ENCODE data around the gene MAP3K13.

The MAP3K13 gene

GRCh38 chr3:185507883-185508282 is 144.9 kb downstream of the MAP3K13 start:
- H3K36me3 ChIP-seq (ENCODE audit: insufficient read depth, low read length) = no peaks in the 10 kb centered on the region
- no peak overlapping the region for H3K27ac ChIP-seq
- no peak for DNase-seq (ENCODE audit: low read depth, low spot score)
- H3K9ac ChIP-seq (ENCODE audit: insufficient read length) = no peak overlapping the region
- no peak overlapping the region for H3K4me3 ChIP-seq
- no peaks in the 10 kb centered on the region for H3K9me3 ChIP-seq (ENCODE audit: low read depth, low read length)
- TF ChIP-seq POLR2AphosphoS5 (IDR thresholded peaks at IDR 0.05; ENCODE audit: borderline replicate concordance, low read depth, low read length) (no peak), FOXP2 (optimal IDR thresholded peaks at IDR 0.05; ENCODE audit: control extremely low read depth, extremely low read length, insufficient read depth) (no peak), EZH2 (IDR thresholded peaks at IDR 0.05) (no peak)

- no peaks in the 10 kb centered on the region for H3K9me3 ChIP-seq (ENCODE audit: low read depth, low read length)
- H3K9ac ChIP-seq (ENCODE audit: insufficient read length) = no peak overlapping the region
- no peak overlapping the region for H3K4me3 ChIP-seq
- no peak overlapping the region for H3K27ac ChIP-seq
- no peaks in the 10 kb centered on the region for H3K36me3 ChIP-seq (ENCODE audit: insufficient read depth, low read length)
- TF ChIP-seq EZH2 (IDR thresholded peaks at IDR 0.05) (no peak), FOXP2 (optimal IDR thresholded peaks at IDR 0.05; ENCODE audit: control extremely low read depth, extremely low read length, insufficient read depth) (no peak), POLR2AphosphoS5 (IDR thresholded peaks at IDR 0.05; ENCODE audit: borderline replicate concordance, low read depth, low read length) (no peak)
- no peak for DNase-seq (ENCODE audit: low read depth, low spot score)
These were observed 145.5 kb downstream of the MAP3K13 start for GRCh38 chr3:185508335-185508991.

GRCh38 chr3:185511711-185512110 is 148.8 kb downstream of the MAP3K13 start:
- H3K27ac ChIP-seq = no peak overlapping the region
- no peaks in the 10 kb centered on the region for H3K36me3 ChIP-seq (ENCODE audit: insufficient read depth, low read length)
- H3K4me3 ChIP-seq = no peak overlapping the region
- DNase-seq (ENCODE audit: low read depth, low spot score) = no peak
- H3K9me3 ChIP-seq (ENCODE audit: low read depth, low read length) = no peaks in the 10 kb centered on the region
- TF ChIP-seq POLR2AphosphoS5 (IDR thresholded peaks at IDR 0.05; ENCODE audit: borderline replicate concordance, low read depth, low read length) (no peak), FOXP2 (optimal IDR thresholded peaks at IDR 0.05; ENCODE audit: control extremely low read depth, extremely low read length, insufficient read depth) (no peak), EZH2 (IDR thresholded peaks at IDR 0.05) (no peak)
- H3K9ac ChIP-seq (ENCODE audit: insufficient read length) = no peak overlapping the region

DNA sequence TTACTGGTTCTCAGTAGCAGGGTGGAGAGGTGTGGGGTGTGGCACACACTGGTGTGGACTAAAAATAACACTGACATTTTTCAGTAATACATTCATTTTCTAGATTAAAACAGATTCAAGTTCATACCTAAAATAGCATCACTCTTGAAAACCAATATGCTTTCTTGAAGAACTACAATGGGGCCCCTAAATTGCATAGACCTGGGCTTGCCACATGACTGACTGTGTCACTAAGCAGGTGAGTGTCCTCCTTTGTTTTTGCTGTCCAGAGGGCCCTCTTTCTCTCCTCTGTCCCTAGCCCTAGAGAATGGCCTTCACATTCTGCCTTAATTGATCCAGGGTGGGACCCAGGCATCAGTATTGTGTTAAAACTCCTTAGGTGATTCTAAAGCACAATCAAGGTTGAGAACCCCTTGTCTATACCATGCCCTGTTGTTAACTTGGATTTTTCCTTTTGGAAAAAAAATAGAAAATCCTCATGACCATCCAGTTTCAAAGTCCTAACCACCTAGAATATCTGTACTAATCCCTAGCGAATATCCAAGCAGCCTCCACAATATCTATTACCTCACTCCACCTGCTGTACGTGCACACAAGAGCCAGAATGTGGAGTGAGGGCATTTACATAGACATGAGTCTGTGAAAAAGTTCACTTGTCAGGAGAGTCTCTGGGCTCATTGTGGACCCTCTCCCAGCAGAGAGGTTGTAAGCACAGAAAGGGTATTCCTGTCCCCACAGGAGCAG is 154.6 kb downstream of the MAP3K13 start:
- DNase-seq (ENCODE audit: low read depth, low spot score) = no peak
- TF ChIP-seq EZH2 (IDR thresholded peaks at IDR 0.05) = no peak
- TF ChIP-seq FOXP2 (optimal IDR thresholded peaks at IDR 0.05; ENCODE audit: control extremely low read depth, extremely low read length, insufficient read depth) = no peak
- no peak for TF ChIP-seq POLR2AphosphoS5 (IDR thresholded peaks at IDR 0.05; ENCODE audit: borderline replicate concordance, low read depth, low read length)

GRCh38 chr3:185519021-185519420 is 156.1 kb downstream of the MAP3K13 start:
- no peak overlapping the region for H3K27ac ChIP-seq
- H3K9me3 ChIP-seq (ENCODE audit: low read depth, low read length) = no peaks in the 10 kb centered on the region
- no peak for TF ChIP-seq POLR2AphosphoS5 (IDR thresholded peaks at IDR 0.05; ENCODE audit: borderline replicate concordance, low read depth, low read length)
- H3K36me3 ChIP-seq (ENCODE audit: insufficient read depth, low read length) = no peaks in the 10 kb centered on the region
- no peak overlapping the region for H3K4me3 ChIP-seq
- DNase-seq (ENCODE audit: low read depth, low spot score) = no peak
- H3K9ac ChIP-seq (ENCODE audit: insufficient read length) = no peak overlapping the region

More for the DNA sequence above, 154.6 kb downstream of the MAP3K13 start:
- no peaks in the 10 kb centered on the region for H3K9me3 ChIP-seq (ENCODE audit: low read depth, low read length)
- no peak overlapping the region for H3K4me3 ChIP-seq
- H3K36me3 ChIP-seq (ENCODE audit: insufficient read depth, low read length) = no peaks in the 10 kb centered on the region
- no peak overlapping the region for H3K27ac ChIP-seq
- no peak overlapping the region for H3K9ac ChIP-seq (ENCODE audit: insufficient read length)

DNA sequence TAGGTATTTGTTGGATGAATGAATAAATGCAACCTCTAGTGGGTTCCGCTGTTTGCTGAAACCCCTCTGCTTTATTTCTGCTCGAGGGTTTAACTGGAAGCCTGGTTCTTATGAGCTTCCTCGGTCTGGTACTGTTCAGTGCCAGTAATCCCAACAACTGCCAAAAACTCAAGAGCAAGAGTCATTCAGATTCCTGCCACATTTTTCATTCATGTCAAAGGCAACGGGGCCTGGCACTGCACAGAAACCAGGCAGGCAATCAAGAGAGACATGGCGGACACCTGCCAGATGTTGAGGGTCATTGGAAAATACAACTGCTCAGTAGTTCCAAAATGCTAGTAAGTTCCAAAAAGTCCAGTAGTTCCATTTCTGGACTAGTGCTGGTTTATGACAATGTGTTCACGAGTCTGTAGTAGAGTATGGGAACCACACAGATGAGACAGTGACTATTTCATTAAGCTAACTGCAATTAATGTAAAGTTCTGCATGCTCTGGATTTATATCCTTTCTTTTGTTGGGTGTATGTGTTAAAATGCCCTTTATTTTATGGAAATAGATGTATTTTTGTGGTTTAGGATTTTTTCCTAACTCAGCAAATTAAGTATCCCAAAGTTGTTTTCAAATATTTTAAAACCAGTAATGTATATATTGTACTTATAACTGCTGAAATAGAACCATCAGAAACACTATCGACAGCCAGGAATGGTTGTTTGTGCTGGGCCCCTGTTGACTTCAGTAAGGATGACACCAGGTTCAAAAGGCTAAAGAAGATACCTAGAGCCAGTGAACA is 158.6 kb downstream of the MAP3K13 start:
- TF ChIP-seq EZH2 (IDR thresholded peaks at IDR 0.05) = no peak
- no peak for TF ChIP-seq FOXP2 (optimal IDR thresholded peaks at IDR 0.05; ENCODE audit: control extremely low read depth, extremely low read length, insufficient read depth)
- TF ChIP-seq POLR2AphosphoS5 (IDR thresholded peaks at IDR 0.05; ENCODE audit: borderline replicate concordance, low read depth, low read length) = no peak
- Histone ChIP-seq H3K4me3 (no peak overlapping the region), H3K9me3 (ENCODE audit: low read depth, low read length) (no peaks in the 10 kb centered on the region), H3K9ac (ENCODE audit: insufficient read length) (no peak overlapping the region), H3K36me3 (ENCODE audit: insufficient read depth, low read length) (no peaks in the 10 kb centered on the region), H3K27ac (no peak overlapping the region)
- no peak for DNase-seq (ENCODE audit: low read depth, low spot score)

GRCh38 chr3:185526349-185526951 is 163.5 kb downstream of the MAP3K13 start:
- TF ChIP-seq FOXP2 (optimal IDR thresholded peaks at IDR 0.05; ENCODE audit: control extremely low read depth, extremely low read length, insufficient read depth) (no peak), EZH2 (IDR thresholded peaks at IDR 0.05) (no peak), POLR2AphosphoS5 (IDR thresholded peaks at IDR 0.05; ENCODE audit: borderline replicate concordance, low read depth, low read length) (no peak)
- H3K27ac ChIP-seq = no peak overlapping the region

DNA sequence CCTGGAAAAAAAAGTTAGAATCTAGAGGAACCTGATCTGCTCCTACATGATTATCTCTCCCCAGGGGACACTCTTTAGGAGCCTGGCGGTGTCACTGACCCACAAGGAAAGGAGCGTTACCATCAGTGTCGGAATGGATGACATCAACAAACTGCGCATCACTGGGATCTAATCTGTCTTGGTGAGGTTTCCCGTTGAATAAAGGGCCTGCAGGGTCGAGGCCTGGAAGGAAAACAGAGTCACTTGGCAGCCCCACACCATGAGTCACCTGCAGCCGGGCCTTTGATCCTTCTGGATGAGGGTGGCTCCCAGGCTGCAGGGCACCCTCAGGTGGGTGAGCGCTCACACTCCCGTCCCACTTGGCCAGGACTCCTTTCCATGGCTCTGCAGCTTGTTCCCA is 164.4 kb downstream of the MAP3K13 start:
- H3K4me3 ChIP-seq = no peak overlapping the region
- no peaks in the 10 kb centered on the region for H3K36me3 ChIP-seq (ENCODE audit: insufficient read depth, low read length)
- H3K9me3 ChIP-seq (ENCODE audit: low read depth, low read length) = no peaks in the 10 kb centered on the region
- TF ChIP-seq POLR2AphosphoS5 (IDR thresholded peaks at IDR 0.05; ENCODE audit: borderline replicate concordance, low read depth, low read length) (no peak), FOXP2 (optimal IDR thresholded peaks at IDR 0.05; ENCODE audit: control extremely low read depth, extremely low read length, insufficient read depth) (no peak), EZH2 (IDR thresholded peaks at IDR 0.05) (no peak)
- no peak for DNase-seq (ENCODE audit: low read depth, low spot score)
- H3K9ac ChIP-seq (ENCODE audit: insufficient read length) = no peak overlapping the region
- no peak overlapping the region for H3K27ac ChIP-seq

More at GRCh38 chr3:185526349-185526951, 163.5 kb downstream of the MAP3K13 start:
- Histone ChIP-seq H3K36me3 (ENCODE audit: insufficient read depth, low read length) (no peaks in the 10 kb centered on the region), H3K9me3 (ENCODE audit: low read depth, low read length) (no peaks in the 10 kb centered on the region), H3K4me3 (no peak overlapping the region), H3K9ac (ENCODE audit: insufficient read length) (no peak overlapping the region)
- no peak for DNase-seq (ENCODE audit: low read depth, low spot score)
